OCI-LY7 (cell line): Measurements from ENCODE around the gene TMIE. TPM values are rescaled to one million over a fixed set of nuclear protein-coding genes. Genes with fewer than 3 reads are reported as not detected.

Source experiments
- BruUV-seq: library from RNA; stranded (reverse); fragments of 400-500 nt; replicated peaks from 2 replicates; lab custom pipeline; 2021; lab: Mats Ljungman, UMichigan
- CTCF ChIA-PET: fragments of 300-600 bp; sonication (Branson Sonifier 250); formaldehyde crosslinking; loops from one replicate; lab custom pipeline; 2022; ENCODE audit warnings: antibody characterized with exemption; ENCODE audit not compliant: unreplicated experiment; lab: Charles Lee
- POLR2A ChIA-PET: fragments of 300-600 bp; sonication (Branson Sonifier 250); formaldehyde crosslinking; loops from one replicate; lab custom pipeline; 2022; ENCODE audit warnings: antibody characterized with exemption; lab: Charles Lee
- DNase-seq: peaks from one replicate; pipeline ENCODE4 v3.0.0-alpha.2; 2015; ENCODE audit warnings: low spot score
- H2AFZ ChIP-seq: fragments of 200-600 bp; sonication (generic), shearing (Covaris generic); 2 replicates; pipeline ENCODE4 v1.6.1; 2014; ENCODE audit warnings: mild to moderate bottlenecking, antibody characterized with exemption, low read length, moderate library complexity
- H3K27ac ChIP-seq: fragments of 200-600 bp; sonication (generic); 2 replicates; pipeline ENCODE4 v1.5.1; 2014; ENCODE audit warnings: mixed run types, low read depth, mild to moderate bottlenecking, moderate library complexity, low read length, inconsistent platforms; ENCODE audit not compliant: poor library complexity, severe bottlenecking
- H3K36me3 ChIP-seq: fragments of 200-600 bp; sonication (generic); 2 replicates; pipeline ENCODE4 v1.6.1; 2014; ENCODE audit warnings: mild to moderate bottlenecking, antibody characterized with exemption, low read length, moderate library complexity, mixed read lengths; ENCODE audit not compliant: insufficient read depth
- H3K4me1 ChIP-seq: fragments of 200-600 bp; sonication (generic); 2 replicates; pipeline ENCODE4 v1.5.1; 2014; ENCODE audit warnings: mild to moderate bottlenecking, low read length; ENCODE audit not compliant: insufficient read depth, poor library complexity, severe bottlenecking
- H3K4me2 ChIP-seq: fragments of 200-600 bp; sonication (generic); 2 replicates; pipeline ENCODE4 v1.6.1; 2014; ENCODE audit warnings: mild to moderate bottlenecking, low read length
- H3K4me3 ChIP-seq: fragments of 200-600 bp; sonication (generic); 2 replicates; pipeline ENCODE4 v1.5.1; 2014; ENCODE audit warnings: mild to moderate bottlenecking, low read depth, low read length; ENCODE audit not compliant: poor library complexity, severe bottlenecking
- H3K79me2 ChIP-seq: fragments of 200-600 bp; sonication (generic); 2 replicates; pipeline ENCODE4 v1.6.1; 2016; ENCODE audit warnings: low read depth, mild to moderate bottlenecking, low read length, moderate library complexity, mixed read lengths; ENCODE audit not compliant: insufficient read depth
- H3K9me2 ChIP-seq: fragments of 200-600 bp; sonication (generic); 2 replicates; pipeline ENCODE4 v1.6.1; 2016; ENCODE audit warnings: mild to moderate bottlenecking, low read length, mixed read lengths; ENCODE audit not compliant: insufficient read depth
- H3K9me3 ChIP-seq: fragments of 200-600 bp; sonication (generic); 2 replicates; pipeline ENCODE4 v1.6.1; 2014; ENCODE audit warnings: mild to moderate bottlenecking, mixed run types, low read length, mixed read lengths
- H4K20me1 ChIP-seq: fragments of 200-600 bp; sonication (generic); 2 replicates; pipeline ENCODE4 v1.6.1; 2014; ENCODE audit warnings: mild to moderate bottlenecking, antibody characterized with exemption, low read length, moderate library complexity, mixed read lengths; ENCODE audit not compliant: insufficient read depth
- CTCF ChIP-seq: fragments of 200-600 bp; sonication (generic); conservative IDR thresholded peaks from 2 replicates; pipeline ENCODE4 v1.5.1; 2014; ENCODE audit warnings: mild to moderate bottlenecking, antibody characterized with exemption, low read length, moderate library complexity, mixed read lengths
- EZH2phosphoT487 ChIP-seq: fragments of 200-600 bp; sonication (generic); IDR thresholded peaks from 2 replicates; pipeline ENCODE4 v1.6.1; 2018; ENCODE audit warnings: low read depth, borderline replicate concordance, mild to moderate bottlenecking, mixed run types, antibody characterized with exemption, low read length, moderate library complexity, mixed read lengths
- intact Hi-C: fragments of 100-400 bp; cut with micrococcal nuclease; formaldehyde crosslinking; loops from one replicate; pipeline ENCODE4 v1.10.0; 2022; ENCODE audit not compliant: unreplicated experiment
- total RNA-seq, 2 experiments: library from RNA; depleted of rRNA in 1 of 2; stranded (reverse); fragments of >200 nt in 1 of 2; shearing (Covaris generic) in 1 of 2; gene quantifications; 2 replicates each; pipeline ENCODE4 v1.2.3, GENCODE V29; 2014 to 2022

TMIE gene
- total RNA-seq, 2 experiments from 2014 or later, result not detected

- TF ChIP-seq EZH2phosphoT487 (no peak), CTCF (no peak)
- CTCF ChIA-PET, result interaction anchor here (0.5 to 0.6 kb wide), 2 partner anchors 12 to 185 kb away, joined by 4 read pairs; no protein-coding TSS in a partner anchor
- no TSS peak for BruUV-seq
Measured at GRCh38 chr3:46715507-46716175, 14.4 kb downstream of the TMIE start.

DNA sequence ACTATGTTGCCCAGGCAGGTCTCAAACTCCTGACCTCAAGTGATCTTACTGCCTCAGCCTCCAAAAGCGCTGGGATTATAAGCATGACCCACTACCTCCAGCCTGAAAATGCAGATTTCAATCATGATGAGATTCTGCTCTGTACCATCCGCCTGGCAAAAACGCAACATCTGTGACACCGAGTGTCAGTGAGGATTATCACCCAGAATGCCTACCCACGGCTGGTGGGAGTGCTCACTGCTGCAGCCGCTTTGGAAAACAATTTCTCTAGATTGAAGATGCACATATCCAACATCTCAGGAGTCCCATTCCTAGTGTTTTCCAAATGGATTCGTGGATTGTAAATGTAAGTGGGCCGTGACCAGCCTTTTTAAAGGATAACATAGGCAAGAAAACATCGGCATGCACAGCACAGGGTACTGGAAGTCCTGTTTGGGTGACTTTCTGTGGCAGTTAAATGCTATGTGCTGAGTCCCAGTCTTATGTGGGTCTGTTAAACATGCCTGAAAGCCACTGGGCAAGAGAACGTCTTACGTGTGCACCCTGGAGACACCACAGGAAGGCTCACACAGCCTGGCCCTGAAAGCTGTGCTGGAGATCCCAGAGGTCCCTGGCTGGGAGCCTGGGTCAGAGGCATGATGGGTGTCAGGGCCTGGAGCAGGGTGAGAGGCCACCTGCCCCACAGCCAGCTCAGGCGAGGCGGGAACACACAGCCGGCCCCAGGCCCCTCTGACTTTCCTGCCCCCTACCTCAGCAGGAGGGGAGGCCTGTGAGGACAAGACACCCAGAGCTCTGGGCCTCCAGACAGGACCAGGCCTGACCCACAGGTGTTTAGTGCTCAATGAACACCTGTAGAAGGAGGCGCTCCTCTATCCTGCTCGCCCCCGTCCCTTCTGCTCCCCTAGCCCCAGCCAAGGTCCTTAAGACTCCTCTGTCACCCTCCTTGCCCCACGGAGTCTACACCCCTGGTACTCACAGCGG is 15.6 kb downstream of the TMIE start:
- Histone ChIP-seq H3K36me3 (no peaks in the 10 kb centered on the region), H3K4me1 (no peaks in the 10 kb centered on the region), H3K79me2 (no peaks in the 10 kb centered on the region), H3K9me3 (no peaks in the 10 kb centered on the region), H4K20me1 (no peaks in the 10 kb centered on the region), H3K27ac (no peak overlapping the region), H3K4me3 (no peak overlapping the region), H3K9me2 (no peaks in the 10 kb centered on the region), H3K4me2 (no peak overlapping the region), H2AFZ (no peak overlapping the region)
- ChIA-PET POLR2A (interaction anchor here (0.5 kb wide), 1 partner anchor 40 kb away, joined by 5 read pairs; no protein-coding TSS in a partner anchor), CTCF (interaction anchor here (0.5 kb wide), 1 partner anchor 184 kb away, joined by 4 read pairs; no protein-coding TSS in a partner anchor)
- no peak for TF ChIP-seq CTCF
- no peak for TF ChIP-seq EZH2phosphoT487
- no TSS peak for BruUV-seq
- DNase-seq, result no peak
- intact Hi-C loops, result no loop called here

More at GRCh38 chr3:46715507-46716175, 14.4 kb downstream of the TMIE start:
- POLR2A ChIA-PET, result interaction anchor here (1.0 kb wide), 1 partner anchor 9 kb away, joined by 4 read pairs; no protein-coding TSS in a partner anchor
- DNase-seq, result no peak
- H3K4me1 ChIP-seq, result no peaks in the 10 kb centered on the region
- no peaks in the 10 kb centered on the region for H3K79me2 ChIP-seq
- intact Hi-C loops, result no loop called here
- H3K9me3 ChIP-seq, result no peaks in the 10 kb centered on the region
- no peak overlapping the region for H2AFZ ChIP-seq
- no peaks in the 10 kb centered on the region for H4K20me1 ChIP-seq
- no peak overlapping the region for H3K4me3 ChIP-seq
- no peaks in the 10 kb centered on the region for H3K36me3 ChIP-seq
- H3K4me2 ChIP-seq, result no peak overlapping the region
- no peaks in the 10 kb centered on the region for H3K9me2 ChIP-seq
- no peak overlapping the region for H3K27ac ChIP-seq
